NCI-H146 treated with DMSO at 0.1 percent for 48 hours (cell line): ENCODE measurements around the gene TMEM63A.
A peak's percentile ranks its signal among the peaks of the same experiment; 100 is the strongest.
"Not testable (repeated sequence)": the region's sequence is repeated elsewhere in the genome, so short reads cannot be mapped to it uniquely, and the experiment has no call there.

Experiments used
- DNase-seq: peaks from one replicate; lab custom pipeline; 2025; ENCODE audit not compliant: unreplicated experiment; lab: John Stamatoyannopoulos, UW

The TMEM63A gene

DNA sequence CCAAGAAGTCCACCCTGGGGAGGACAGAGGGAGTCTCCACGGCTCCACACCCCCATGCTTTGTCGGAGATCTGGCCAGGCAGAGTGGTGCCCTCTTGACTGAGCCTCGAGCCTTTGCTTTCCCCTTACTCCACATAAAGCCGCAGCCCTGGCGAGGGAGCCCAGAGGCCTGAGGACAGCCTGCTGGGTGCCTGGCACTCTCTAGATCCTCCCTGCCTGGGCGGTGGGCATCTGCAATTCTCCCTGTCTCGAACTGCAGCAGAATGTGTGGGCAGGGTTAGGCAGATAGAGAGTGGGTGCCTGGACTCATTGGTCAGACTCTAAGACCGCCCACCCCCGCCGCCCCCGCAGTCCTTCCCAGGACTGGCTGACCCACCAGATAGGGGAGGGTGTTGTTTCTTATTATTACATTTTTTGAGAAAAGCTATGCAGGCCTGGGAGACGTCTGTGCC is 58.3 kb downstream of the TMEM63A start:
- DNase-seq = no peak

DNA sequence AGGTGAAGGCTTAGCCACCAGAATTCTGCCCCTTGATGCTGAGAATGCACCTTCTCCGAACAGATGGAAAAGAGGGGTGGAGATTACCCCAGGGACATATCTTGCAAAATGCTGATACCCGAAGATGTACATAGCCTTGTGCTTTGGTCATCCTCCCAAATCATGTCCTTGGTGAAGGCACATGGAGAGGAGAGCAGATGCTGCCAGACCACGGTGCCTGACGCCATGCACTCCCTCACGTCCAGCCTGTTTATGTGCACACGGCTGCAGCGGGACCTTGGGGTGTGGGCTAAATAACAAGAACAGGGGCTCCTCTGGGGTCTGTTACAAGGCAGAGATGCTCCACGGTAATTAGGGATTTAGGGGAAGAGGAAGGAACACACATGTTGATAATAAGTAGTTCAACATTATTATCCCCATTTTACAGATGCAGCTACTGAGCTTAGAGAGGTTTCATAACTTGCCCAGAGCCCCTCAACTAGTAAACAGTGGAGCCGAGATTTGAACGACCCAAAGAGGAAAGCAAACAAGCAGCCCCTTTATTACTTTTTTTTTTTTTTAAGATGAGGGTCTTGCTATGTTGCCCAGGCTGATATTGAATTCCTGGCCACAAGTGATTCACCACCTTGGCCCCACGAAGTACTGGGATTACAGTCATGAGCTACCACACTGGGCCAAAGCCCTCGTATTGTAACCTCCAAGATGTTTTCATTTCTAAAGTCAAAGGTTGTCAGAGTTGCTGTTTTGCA is 59.4 kb downstream of the TMEM63A start:
- no peak for DNase-seq

DNA sequence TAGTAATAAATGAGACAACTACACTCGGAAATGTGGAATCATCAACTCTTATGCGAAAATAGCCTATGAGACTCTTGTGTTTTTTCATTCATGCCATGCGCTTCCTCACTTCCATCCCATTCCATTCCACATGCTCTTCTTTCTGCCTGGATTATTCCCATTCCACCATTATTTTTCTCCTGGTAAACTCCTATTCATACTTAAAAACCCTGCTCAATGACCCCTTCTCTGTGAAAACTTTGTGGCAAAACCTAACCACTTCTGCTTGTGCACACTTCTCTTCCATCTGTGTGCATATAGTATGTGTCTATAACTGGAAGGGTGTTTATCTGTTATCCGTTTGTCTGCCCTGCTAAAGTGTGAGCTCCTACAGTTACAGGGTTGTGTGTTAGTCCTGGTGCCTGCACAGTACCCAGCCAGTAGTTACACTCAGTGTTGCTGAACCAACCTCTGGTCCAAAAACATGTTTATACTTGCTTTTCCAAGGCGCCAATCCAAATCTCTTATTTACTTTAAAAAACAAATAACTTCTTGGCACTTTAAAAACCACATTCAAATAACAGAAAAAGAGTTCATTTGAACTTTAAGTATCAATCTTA is 61.6 kb downstream of the TMEM63A start:
- DNase-seq = no peak

DNA sequence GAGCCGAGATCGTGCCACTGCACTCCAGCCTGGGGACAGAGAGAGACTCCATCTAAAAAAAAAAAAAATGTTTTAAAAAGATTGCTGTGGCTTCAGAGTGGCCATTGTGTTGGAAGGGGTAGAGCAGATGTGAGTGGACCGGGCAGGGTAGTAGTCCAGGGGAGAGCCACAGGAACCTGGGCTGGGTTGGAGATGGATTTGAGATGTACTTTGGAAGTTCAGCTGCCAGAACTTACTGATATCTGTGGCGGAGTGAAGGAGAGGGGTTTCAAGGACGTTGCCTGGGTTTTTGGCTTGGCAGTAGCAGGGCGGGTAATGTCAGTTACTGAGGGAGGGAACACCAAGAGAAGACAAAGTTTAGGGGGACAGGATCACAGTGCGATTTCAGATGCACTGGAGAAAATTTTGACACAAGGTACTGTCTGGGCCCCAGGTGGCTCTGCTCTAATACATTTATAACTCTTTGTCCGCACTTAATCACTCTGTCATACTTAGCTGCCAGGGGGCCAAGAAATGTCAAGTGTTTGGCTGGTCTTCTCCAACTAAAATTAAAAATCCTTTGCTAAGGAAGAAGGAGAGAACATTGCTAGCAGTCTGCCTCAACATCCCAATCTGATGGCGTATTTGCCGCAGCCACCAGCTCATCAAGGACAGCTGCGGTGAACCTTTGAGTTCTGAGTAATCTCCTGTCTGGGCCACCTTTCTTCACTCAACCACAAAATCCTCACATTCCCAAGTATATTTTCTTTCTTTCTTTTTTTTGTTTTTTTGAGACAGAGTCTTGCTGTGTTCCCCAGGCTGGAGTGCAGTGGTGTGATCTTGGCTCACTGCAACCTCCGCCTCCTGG is 62.6 kb downstream of the TMEM63A start:
- no peak for DNase-seq

DNA sequence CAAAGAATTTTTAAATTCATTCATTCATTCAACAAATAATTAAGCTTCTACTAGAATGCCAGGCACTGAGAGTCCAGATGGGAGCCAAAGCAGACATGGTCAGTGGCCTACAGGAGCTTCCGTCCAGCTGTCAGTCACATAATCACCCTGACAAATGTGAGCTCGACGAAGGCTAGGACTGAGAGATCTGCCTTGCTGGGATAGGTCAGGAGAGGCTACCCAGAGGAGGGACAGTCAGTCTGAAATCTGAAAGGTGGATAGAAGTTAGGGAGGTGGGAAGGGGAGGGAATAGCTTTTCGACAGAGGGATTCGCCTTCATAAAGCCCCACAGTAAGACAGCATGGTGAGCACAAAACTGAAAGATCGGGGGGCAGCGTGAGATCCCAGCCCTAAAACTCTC is 64.0 kb downstream of the TMEM63A start:
- DNase-seq = no peak

DNA sequence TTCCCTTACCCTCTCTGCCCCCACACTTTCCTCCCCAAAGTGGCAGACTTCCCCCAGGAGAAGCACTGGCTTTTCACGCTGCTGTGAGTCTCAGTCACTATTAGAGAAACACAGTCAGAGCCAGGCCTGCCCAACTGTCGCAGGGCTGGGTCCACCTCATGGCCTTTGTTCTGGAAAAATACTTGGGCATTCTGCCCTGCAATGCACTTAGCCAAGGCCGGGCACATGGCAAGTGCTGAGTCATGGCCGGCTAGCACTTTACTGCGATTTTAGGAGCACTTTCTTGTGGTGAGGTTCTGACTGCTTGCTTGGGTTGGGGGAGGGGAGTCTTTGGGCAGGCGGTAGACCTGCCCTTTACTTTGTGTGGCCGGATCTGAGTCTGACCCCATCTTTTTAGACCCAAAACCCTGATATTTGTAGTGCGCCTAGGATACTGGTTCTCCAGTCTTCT is 64.5 kb downstream of the TMEM63A start:
- DNase-seq = no peak

DNA sequence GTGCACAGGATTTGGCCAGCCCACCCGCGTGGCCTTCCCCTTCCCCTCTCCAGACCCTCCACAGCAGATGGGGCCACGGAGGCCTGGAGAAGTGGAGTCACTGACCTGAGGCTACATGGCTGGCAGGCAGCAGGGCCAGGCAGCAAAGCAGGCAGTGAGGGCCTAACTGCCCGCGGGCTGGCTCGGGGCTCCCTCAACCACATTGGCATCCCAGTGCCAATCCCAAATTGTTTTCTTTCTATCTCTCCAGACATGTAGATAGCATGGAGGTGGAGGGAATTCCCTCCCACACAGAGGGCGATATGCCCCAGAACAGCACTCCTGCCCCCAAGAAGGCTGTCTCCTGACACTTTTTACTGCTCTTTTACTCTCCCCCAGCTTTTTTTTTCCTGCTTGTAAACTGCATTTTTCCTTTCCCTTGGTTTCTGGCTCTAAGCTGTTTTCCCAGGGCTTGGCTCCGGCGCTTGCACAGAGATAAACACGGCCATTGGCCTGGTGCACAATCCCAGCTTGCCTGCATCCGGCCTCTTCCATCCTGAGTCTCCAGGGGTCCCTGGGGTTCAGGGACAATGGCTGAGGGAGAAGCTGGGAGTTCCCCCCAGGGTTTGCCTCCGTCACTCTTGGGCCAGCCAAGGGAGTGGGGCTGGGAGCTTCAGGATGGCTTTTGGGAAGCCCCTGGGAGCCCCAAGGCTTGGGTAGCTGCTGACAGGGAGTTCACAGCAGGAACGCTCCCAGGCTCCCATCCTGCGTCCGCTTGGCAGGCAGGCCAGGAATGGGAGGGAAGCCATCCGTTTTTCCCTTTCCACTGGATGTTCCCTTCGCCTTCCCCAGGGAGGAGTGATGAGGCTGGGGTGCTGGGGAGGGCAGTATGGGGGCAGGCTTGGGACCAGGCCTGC is 65.3 kb downstream of the TMEM63A start:
- DNase-seq = no peak

DNA sequence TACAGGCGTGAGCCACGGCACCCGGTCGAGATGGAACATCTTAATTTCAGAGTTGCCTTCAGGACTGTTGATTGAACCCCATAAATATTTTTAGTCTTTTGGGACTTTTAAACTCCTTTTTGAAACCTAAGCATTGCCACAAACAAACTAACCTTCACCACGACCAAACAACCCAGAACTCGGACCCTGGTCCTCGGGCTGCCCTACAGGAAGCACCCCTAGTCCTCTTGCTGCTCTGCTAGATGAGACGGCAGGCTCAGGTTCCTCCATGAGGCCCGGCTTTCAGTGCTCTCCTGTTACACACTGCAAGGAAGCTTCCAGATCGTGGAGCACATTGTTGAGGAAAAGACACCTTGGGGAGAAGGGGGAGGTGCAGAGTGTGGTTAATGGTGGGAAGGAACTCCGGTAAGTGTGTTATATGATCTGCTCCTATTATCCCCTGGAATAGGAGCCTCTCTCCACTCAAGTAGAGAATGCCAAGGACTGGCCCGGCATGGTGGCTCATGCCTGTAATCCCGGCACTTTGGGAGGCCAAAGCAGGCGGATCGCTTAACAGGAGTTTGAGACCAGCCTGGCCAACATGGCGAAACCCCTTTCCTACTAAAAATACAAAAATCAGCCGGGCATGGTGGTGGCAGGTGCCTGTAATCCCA is 66.5 kb downstream of the TMEM63A start:
- no peak for DNase-seq

DNA sequence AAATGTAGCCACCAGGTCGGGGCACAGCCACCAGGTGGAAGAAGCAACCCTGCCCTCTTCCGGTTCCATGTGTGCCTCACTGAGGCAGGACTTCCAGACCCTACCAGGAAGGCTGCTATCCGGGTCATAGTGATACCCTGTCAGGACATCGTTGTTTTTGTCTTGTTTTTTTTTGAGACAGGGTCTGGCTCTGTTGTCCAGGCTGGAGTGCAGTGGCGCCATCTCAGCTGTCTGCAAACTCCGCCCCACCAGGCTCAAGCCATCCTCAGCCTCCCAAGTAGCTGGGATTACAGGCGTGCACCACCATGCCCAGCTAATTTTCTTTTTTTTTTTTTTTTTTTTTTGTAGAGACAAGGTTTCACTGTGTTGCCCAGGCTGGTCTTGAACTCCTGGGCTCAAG is 67.1 kb downstream of the TMEM63A start:
- not testable (repeated sequence) for DNase-seq

DNA sequence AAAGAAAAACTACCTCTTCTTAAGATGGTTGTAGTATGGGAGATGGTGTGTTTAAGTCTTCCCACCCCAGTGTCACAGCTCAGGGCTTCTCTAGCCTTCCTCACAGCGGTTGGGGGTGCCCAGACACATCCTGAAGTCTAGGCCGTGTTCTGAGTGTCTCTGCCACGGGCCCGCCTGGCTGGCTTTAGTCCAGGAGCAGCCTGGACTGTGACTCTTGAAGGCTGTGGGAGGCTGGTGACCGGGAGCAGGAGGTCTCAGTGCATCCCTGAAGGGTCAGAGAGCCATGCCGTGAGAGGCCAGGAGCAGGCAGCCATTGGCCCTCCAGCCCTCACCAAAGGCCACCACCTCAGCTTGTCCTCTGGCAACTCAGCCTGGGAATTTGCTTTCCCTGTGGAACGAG is 67.8 kb downstream of the TMEM63A start:
- DNase-seq = no peak

DNA sequence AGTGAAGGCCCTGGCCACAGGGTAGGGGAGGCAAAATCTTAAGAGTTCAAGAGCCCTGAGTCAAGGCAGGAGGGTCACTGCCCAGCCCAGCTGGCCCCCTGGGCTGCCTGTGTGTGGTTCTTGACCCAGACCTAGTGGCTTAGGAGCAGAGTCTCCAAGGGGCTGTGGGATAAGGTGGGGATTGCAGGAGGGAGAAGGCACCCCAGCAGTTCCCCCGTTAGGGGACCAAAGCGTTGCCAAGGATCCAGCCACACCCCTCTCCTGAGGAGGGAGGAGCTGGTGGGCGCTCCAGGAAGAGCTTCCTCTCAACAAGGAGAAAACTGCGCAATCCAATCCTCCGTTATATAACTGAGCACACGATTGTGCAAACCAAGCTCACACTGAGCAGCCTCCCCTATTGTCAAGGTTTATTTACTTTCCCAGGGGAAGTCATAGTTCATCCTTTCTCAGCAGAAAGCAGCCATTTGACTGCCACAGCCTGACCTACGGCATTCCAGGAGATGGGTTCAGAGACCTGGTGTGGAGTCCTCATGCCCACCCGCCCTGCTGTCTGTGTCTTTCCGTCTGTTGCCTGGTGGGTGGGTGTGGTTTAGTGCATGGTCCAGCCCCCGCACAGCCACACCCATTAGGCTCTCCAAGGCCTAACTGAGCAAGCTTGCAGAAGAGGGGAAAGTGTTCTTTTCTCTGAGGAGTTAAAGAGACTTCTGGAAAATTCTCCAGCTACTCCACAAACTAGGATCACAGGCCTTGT is 68.8 kb downstream of the TMEM63A start:
- DNase-seq = peak; percentile 71

DNA sequence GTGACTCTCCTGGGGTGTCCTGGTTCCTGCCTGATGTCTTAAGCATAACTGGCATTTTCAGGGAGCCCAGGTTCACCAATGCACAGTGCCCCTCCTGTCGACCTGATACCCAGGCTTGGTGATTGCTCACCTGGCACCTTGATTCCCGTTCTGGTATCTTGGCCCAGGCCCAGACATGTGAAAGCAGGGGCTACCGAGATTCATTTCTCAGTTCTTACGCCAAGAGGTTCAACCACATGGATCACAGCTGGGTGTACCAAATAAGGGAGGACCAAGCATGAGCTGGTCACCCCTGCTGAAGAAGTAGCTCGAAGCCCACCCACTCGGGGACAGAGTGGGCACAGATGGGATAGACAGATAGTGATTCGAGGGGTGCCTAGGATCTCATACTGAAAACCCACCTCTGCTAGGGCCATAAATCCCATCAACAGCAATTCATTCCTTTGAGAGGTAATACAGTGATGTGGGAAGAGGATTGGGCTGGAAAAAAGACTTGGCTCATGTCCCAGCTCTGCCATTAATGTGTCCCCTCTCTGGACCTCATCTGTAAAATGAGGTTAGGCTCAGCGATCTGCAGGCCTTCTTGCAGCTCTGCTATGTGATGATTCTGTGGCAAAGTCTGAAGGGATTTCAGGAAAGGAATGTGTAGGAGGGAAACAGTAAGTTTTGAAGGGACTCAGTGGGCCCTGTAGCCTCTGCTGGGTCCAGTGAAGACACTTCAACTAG is 69.5 kb downstream of the TMEM63A start:
- DNase-seq = no peak

DNA sequence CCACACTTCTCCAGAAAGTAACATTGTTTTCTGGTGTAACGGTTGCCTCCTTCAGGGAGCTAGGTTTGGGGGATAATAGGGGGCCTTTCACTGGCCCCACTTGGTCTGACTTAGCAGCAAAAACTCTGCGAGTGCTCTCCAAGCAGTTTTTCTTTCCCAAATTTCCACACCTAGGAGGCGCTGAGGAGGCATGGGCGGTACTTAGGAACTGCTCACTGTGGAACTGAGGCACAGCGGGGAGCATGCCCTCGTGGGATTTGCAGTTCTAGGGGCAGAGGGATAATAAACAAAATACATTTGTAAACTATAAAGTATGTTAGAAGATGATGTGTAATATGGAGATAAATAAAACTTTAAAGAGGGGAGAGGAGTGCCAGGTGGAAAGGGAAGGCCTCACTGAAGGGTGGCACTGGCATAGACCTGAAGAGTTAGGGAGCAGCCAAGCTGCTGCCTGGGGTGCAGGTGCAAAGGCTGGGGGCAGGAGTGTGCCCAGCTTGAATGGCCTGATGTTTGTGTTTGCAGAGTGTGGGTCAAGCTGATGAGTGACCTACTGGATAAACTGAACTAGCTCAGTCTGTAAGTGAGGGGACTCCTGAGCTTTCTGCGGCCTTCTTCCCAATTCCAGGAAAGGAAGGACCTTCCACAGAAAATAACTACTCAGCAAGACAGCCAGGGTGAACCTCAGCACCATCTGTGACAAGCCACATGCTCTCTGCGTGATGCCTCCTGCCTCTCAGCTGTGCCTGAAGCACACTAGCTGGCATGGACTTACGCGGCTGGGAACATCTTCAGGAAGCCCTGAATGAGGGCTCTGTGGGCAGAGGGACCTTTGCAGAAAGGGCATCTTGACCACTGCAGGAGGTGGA is 70.3 kb downstream of the TMEM63A start:
- no peak for DNase-seq

DNA sequence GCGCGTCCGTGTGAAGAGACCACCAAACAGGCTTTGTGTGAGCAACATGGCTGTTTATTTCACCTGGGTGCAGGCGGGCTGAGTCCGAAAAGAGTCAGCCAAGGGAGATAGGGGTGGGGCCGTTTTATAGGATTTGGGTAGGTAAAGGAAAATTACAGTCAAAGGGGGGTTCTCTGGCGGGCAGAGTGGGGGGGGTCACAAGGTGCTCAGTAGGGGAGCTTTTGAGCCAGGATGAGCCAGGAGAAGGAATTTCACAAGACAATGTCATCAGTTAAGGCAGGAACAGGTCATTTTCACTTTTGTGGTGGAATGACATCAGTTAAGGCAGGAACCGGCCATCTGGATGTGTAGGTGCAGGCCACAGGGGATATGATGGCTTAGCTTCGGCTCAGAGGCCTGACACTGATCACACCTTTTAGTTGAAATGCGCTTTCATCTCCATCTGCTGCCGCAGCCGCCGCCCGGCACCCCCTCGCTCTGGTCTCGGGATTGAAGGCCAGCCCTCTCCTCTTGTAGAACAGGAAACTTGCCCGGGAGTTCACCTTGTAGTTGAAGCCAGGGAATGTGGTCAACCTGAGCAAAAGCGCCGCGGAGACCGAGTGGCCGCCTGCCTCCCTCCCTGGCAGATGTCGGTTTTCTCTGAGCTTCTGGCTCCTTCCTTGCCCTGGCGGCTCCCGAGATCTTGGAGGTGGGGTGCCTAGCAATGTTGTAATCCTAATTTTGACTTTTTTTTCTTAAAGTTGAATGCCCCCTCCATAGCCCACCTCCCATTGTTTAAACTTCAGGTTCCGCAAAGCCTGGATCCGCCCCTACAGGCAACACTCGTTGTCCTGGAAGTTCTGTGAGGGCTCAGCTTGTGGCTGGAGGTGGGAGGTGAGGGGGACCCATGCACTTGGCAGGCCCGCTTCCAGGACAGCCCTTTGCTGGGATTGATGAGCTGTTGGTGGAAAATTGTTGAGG is 71.3 kb downstream of the TMEM63A start:
- DNase-seq = not testable (repeated sequence)

DNA sequence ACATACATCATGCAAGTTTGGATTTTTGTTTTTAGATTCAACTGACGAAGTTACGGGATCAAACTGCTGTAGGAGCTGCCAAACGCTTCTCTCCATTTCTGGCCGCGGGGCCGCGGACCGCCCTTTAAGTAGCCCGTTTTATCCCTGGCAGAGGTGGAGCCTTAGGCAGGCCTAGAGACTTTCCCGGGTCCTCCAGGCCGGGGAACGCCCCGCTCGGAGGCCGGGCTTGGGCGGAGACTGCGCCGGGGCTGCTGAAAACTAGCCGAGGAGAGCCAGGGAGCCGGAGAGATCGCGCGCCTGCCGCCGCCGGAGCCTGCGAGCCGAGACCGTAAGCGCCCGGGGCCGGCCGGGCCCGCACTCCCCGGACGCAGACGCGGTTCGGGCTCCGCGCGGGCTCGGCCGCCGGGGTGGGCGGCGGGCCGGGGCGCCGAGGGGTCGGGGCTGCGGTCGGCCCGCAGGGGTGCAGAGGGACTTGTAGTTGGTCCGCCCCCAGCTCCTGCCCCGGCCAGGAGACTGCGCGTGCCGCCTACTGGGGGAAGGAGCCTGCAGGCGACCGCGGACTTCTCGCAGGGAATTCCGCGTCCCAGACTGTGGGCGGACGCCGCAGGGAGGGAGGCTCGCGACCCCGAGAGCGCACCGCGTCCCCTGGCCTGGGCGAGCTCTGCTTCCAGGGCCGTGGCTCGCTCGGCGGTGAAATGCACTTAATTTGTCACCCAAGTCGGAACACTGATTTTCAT is 72.2 kb downstream of the TMEM63A start, which contains the start of gene EPHX1:
TSS of gene EPHX1 (plus strand) at position 283 of the 737 bp plus-strand sequence. CDS start 18,606 bp downstream, outside the sequence.
- peak; percentile 71 for DNase-seq

DNA sequence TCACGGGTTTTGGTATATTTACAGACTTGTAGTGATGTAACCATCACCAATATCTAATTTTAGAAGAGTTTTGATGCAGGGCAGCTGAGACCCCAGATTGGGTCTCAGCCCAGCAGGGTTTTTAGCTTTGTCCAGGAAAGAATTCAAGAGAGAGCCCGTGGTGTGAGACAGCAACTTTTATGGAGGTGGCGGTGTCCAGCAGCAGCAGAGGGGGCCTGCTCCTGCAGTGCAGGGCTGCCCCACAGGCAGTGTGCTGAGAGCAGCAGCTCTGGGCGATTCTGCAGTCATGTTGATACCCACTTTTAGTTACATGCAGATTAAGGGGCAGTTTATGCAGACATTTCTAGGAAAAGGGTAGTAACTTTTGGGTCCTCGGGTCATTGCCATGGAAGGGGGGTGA is 74.0 kb downstream of the TMEM63A start:
- no peak for DNase-seq
